ENCODE results near the gene ADM5. TPM values are rescaled to one million over a fixed set of nuclear protein-coding genes. Genes with fewer than 3 reads are reported as not detected.

Gene ADM5
- total and polyA plus RNA-seq, 10 of the 15 experiments (the other 5 are each of a cell fraction or from before 2014, with no cell fraction given) = 0.05 to 6.0 (median 1.2) TPM; not detected in 1

GRCh38 chr19:49672131-49672919, 17.1 kb upstream of the ADM5 start (continued):
- TF ChIP-seq POU2F2 (IDR thresholded peaks at IDR 0.05; ENCODE audit: borderline replicate concordance, low read depth, low read length) (peak; percentile 53; the same call in 1 of the 3 replicates), MTA2 (IDR thresholded peaks at IDR 0.05; ENCODE audit: low read depth) (0 out of 2 replicates have a peak, but pooled peaks have one; percentile 27), PAX5 (IDR thresholded peaks at IDR 0.05; ENCODE audit: borderline replicate concordance, low read depth, low read length) (peak; percentile 58; the same call in 1 of the 2 replicates), PKNOX1 (IDR thresholded peaks at IDR 0.05) (peak; percentile 95), SMARCA5 (IDR thresholded peaks at IDR 0.05) (peak; percentile 90), CTCF (IDR thresholded peaks at IDR 0.05 in 2 of 3, conservative IDR thresholded peaks at IDR 0.05 in 1 of 3; ENCODE audit: control insufficient read depth in 2 of 3, extremely low read depth in 1 of 3, insufficient read depth in 1 of 3, low read depth in 3 of 3, low read length in 3 of 3) (peak; percentile 83 to 99 (median 98)), DPF2 (IDR thresholded peaks at IDR 0.05) (0 out of 2 replicates have a peak, but pooled peaks have one; percentile 39), SMAD1 (IDR thresholded peaks at IDR 0.05; ENCODE audit: low read depth, partially characterized antibody) (no peak), LARP7 (IDR thresholded peaks at IDR 0.05) (peak; percentile 53; the same call in 1 of the 2 replicates), EGR1 (IDR thresholded peaks at IDR 0.05; ENCODE audit: borderline replicate concordance in 1 of 2, low read depth in 2 of 2, low read length in 2 of 2) (peak in 1 of 2 experiments; percentile 48; a peak in 1 of 3 replicates), POLR2A (IDR thresholded peaks at IDR 0.05; ENCODE audit: low read depth, low read length) (0 out of 2 replicates have a peak, but pooled peaks have one; percentile 34)
